Naive B cell (primary cell): ENCODE measurements around the gene ZNF511. TPM values are rescaled to one million over a fixed set of nuclear protein-coding genes. Genes with fewer than 3 reads are reported as not detected.

Experiments
- ATAC-seq, 2 donors: fragments of 150-1000 bp; cut with Tn5 transposase; 2 replicates each; pipeline ENCODE4 v1.10.0; 2021; ENCODE audit warnings: low read depth in 2 of 2, mild to moderate bottlenecking in 2 of 2, moderate library complexity in 2 of 2
- DNase-seq: peaks from one replicate; pipeline ENCODE4 v3.0.0; 2022
- H3K27ac Mint-ChIP-seq, 6 donors: one replicate each; pipeline ENCODE4 v1.8.0; 2020 to 2022; ENCODE audit warnings: mild to moderate bottlenecking in 6 of 6, mixed read lengths in 6 of 6, moderate library complexity in 5 of 6, inconsistent platforms in 2 of 6
- H3K27me3 Mint-ChIP-seq, 3 donors: one replicate each; pipeline ENCODE4 v1.8.0; 2021 to 2022; ENCODE audit warnings: mixed read lengths in 3 of 3, mild to moderate bottlenecking in 1 of 3
- H3K36me3 Mint-ChIP-seq, 2 donors: one replicate each; pipeline ENCODE4 v1.8.0; 2020 to 2022; ENCODE audit warnings: mixed read lengths in 2 of 2, inconsistent platforms in 1 of 2, mild to moderate bottlenecking in 1 of 2
- H3K4me1 Mint-ChIP-seq, 3 donors: one replicate each; pipeline ENCODE4 v1.8.0; 2020 to 2022; ENCODE audit warnings: mixed read lengths in 3 of 3, inconsistent platforms in 1 of 3, mild to moderate bottlenecking in 1 of 3, moderate library complexity in 1 of 3
- H3K4me3 Mint-ChIP-seq, 8 donors: one replicate each; pipeline ENCODE4 v1.8.0; 2020 to 2022; ENCODE audit warnings: mild to moderate bottlenecking in 8 of 8, mixed read lengths in 8 of 8, moderate library complexity in 8 of 8, inconsistent platforms in 2 of 8
- H3K9me3 Mint-ChIP-seq, 7 donors: one replicate each; pipeline ENCODE4 v1.8.0; 2020 to 2022; ENCODE audit warnings: mixed read lengths in 7 of 7, mild to moderate bottlenecking in 5 of 7, inconsistent platforms in 2 of 7, moderate library complexity in 1 of 7
- polyA plus RNA-seq, 6 donors: library from polyadenylated mRNA; unstranded; fragments of 300-500 nt; fragmentation: Illumina TruSeq; gene quantifications; one replicate each; pipeline ENCODE4 v1.2.3, GENCODE V29; 2021; ENCODE audit warnings: low read depth in 6 of 6

Gene ZNF511
- polyA plus RNA-seq, 6 donors from 2014 or later = 60.6 to 86.0 (median 75.6) TPM

DNA sequence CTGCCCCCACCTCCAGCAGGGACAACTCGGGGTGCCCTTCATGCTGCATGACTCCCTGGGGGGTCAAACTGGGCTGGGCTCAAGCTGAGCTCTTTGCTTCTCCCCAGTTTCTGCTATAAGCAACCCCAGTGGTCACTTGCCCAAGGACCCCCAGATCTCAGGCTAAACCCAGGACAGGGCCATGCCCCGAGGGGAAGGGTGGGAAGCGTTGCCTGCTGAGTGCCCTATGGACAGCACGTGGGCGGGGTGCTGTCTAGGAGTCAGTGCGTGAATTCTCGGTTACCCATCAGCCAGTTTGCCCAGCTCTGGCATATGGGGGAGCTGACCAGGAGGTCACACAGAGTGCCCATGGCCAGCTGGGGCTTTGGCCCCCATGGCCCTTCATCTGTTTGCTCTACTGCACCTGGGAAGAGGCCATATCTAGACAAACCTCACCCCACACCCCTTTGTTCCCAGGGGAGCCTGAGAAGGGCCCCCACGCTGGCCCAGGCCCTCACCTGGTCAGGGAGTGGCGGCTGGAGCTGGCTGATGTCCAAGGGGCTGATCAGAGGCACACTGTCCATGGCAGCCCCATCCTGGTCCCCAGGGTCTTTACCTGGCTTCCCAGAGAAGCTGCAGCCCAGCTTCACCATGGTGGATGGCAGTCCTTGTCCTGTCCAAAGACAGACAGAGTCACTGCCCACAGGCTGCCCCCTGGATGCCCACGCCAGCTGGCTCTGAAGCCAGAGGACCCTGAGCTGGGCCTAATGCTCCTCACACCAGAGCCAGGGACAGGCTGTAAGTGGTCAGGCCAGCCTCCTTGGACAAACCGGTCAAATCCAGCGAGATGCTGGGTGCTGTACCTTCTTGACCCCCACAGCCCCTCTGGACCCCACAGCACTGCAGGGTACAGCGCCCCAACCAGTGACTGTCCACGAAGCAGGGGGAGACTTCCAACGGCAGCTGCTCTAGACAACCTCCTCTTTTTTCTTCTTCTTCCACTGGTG, 19.9 kb downstream of the ZNF511 start:
- Mint-ChIP-seq H3K36me3 (peaks cover 0 to 14% of the 10 kb centered on the region in 2 donors), H3K27ac (peak overlapping the region in 1 of 6 donors; percentile 44), H3K4me3 (no peak overlapping the region), H3K27me3 (peaks cover 31 to 75% (median 62%) of the 10 kb centered on the region in 3 donors), H3K4me1 (peaks cover 21 to 25% (median 24%) of the 10 kb centered on the region in 3 donors), H3K9me3 (peaks cover 0 to 4% (median 0%) of the 10 kb centered on the region in 7 donors)
- ATAC-seq (no peak), DNase-seq (no peak)

DNA sequence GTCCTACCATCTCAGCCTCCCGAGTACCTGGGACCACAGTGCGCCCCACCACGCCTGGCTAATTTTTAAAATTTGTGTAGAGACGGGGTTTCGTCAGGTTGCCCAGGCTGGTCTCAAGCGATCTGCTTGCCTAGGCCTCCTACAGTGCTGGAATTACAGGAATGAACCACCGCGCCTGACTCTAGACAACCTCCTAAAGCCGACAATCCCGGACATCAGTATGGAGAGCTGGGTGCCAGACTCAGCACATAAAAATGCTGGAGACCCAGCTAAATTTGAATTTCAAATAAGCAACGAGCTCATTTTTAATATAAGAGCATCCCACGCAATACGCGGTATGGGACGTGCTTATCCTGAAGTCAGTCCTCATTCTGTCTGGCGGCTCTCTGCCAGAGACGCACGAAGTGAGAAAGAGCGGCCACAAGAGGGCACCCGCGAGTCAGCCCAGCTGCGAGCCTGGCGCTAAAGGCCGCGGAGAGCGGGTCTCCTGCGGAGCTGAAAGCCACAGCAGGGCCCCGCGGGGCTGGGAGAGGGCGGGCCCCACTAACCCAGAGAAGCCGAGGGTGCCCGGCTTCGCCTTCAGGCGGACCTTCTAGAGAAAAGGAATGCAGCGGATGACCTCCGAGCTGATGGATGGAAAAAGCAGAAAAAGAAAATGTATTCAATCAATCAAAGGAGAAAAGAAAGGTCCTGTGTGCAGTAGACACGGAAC, 20.9 kb downstream of the ZNF511 start:
- H3K4me1 Mint-ChIP-seq = peaks cover 21 to 27% (median 25%) of the 10 kb centered on the region in 3 donors
- peaks cover 31 to 77% (median 62%) of the 10 kb centered on the region in 3 donors for H3K27me3 Mint-ChIP-seq
- H3K4me3 Mint-ChIP-seq = peak overlapping the region; percentile 8 to 83 (median 65)
- peaks cover 0 to 14% of the 10 kb centered on the region in 2 donors for H3K36me3 Mint-ChIP-seq
- H3K9me3 Mint-ChIP-seq = peaks cover 0 to 4% (median 0%) of the 10 kb centered on the region in 7 donors
- ATAC-seq (peak; percentile 88 to 92), DNase-seq (peak; percentile 81)
- peak overlapping the region in 3 of 6 donors; percentile 11 to 47 (median 44) for H3K27ac Mint-ChIP-seq

DNA sequence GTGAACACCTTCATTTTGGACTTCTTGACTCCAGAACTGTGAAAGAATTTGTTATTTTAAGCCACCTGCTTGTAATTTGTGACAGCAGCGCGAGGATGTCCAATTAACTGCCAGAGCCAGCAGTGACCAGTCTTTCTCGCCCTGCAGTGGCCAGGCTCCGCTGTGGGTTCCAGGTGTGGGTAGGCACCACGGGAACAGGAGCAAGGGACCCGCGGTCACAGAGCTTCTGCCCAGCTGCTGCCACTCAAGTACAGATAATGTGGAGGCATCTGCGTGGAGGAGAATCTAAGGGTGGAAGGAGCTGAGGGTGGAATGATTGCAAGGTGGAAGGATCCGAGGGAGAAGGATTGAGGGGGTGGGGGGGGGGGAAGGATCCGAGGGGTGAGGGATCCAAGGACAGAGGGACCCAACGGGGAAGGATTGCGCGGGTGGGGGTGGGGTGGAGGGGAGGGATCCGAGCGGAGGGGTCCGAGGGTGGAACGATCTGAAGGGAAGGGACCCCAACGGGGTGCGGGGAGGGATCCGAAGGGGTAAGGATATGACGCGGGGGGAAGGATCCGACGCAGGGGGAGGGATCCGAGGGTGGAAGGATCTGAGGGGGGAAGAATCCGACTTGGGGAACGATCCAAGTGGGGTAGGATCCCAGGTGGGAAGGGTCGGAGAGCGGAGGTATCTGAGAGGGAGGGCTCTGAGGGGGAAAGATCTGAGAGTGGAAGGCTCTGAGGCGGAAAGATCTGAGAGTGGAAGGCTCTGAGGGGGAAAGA, 24.4 kb downstream of the ZNF511 start:
- Mint-ChIP-seq H3K27me3 (peaks cover 15 to 50% (median 30%) of the 10 kb centered on the region in 3 donors), H3K4me1 (peaks cover 13 to 20% (median 15%) of the 10 kb centered on the region in 3 donors), H3K36me3 (peaks cover 0 to 14% of the 10 kb centered on the region in 2 donors), H3K4me3 (peak overlapping the region in 2 of 8 donors; percentile 42 to 74), H3K9me3 (peaks cover 0 to 4% (median 0%) of the 10 kb centered on the region in 7 donors), H3K27ac (peak overlapping the region in 2 of 6 donors; percentile 36 to 77)
- no peak for DNase-seq
- no peak for ATAC-seq

DNA sequence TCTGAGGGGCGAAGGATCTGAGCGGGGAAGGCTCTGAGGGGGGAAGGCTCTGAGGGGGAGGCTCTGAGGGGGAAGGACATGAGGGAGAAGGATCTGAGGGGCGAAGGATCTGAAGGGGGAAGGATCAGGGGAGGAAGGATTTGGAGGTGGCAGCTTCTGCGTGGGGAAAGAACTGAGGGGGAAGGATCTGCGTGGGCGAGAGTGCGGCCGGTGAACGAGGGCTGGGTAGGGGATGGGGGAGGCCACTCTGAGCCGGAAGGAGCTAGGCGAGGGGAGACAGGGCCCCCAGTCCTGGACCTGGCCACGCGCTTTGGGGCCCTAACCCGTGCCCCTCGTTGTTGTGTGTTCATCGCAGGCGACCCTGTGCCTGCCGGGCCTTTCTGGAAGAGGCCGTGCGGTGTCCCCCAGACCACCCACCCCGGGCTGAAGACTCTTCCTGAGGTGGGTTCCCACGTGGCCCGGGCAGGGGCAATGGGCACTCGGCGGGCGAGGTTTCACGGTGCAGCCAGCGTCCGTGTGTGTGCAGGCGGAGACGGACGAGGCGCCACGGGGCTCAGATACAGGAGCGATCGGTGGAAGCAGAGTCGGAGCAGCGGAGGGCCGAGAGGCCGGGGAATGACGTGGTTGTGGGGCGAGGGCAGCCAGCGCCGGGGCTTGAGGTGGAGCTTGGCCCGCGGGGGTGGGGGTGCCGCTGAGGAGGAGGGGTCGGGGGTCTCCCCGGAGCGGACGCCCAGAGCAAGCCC, 26.0 kb downstream of the ZNF511 start:
- Mint-ChIP-seq H3K4me3 (peak overlapping the region in 7 of 8 donors; percentile 20 to 85 (median 68)), H3K36me3 (peaks cover 0 to 14% of the 10 kb centered on the region in 2 donors), H3K9me3 (peaks cover 0 to 4% (median 0%) of the 10 kb centered on the region in 7 donors), H3K27ac (peak overlapping the region; percentile 8 to 86 (median 64)), H3K4me1 (peaks cover 7 to 19% (median 10%) of the 10 kb centered on the region in 3 donors), H3K27me3 (peaks cover 10 to 37% (median 21%) of the 10 kb centered on the region in 3 donors)
- DNase-seq (no peak), ATAC-seq (peak; percentile 9 to 23)

DNA sequence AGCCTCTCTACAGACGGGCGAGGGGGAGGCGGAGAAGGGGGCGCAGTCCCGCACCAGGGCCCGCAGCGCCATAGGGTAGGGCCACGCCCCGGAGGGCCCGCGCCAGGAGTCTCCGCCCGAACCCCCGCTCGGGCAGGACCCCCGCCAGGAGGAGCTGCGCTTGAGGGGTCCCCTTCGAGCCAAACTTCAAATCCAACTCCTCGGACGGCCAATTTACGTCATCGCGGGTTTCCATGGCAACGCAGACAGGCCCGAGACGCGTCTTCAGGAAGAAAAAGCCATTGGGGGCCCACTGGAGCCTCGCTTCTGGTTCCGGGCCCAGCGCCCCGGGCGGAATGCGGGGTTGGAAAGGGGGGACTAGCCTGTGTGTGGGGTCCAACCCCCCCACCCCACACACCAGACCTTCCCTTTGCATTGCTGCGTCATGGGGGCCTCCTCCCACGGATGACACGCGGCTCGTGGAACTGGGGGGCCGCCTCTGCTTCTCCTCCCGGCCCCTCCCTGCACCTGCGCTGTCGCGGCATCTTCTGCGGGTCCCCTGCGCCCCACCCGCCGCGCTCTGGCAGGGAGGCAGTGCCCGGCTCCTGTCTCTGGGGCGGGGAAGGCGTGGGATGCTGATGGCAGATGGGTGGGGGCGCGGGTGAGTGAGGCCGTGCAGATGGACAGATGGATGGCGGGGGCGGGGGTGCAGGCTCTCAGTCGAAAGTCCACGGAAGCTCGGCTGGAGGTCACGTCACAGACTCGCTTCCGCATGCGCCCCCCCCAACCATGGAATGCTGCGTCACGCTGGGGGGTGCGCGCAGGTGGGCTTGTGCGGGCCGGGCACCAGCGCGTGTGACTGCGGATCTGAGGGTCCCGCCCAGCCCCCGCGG, 26.8 kb downstream of the ZNF511 start:
- H3K27me3 Mint-ChIP-seq = peaks cover 9 to 33% (median 21%) of the 10 kb centered on the region in 3 donors
- H3K36me3 Mint-ChIP-seq = peaks cover 0 to 14% of the 10 kb centered on the region in 2 donors
- H3K27ac Mint-ChIP-seq = peak overlapping the region in 4 of 6 donors; percentile 65 to 88 (median 76)
- H3K4me3 Mint-ChIP-seq = peak overlapping the region in 7 of 8 donors; percentile 62 to 85 (median 68)
- peaks cover 0 to 4% (median 0%) of the 10 kb centered on the region in 7 donors for H3K9me3 Mint-ChIP-seq
- DNase-seq (peak; percentile 79), ATAC-seq (peak; percentile 56 to 58)
- peaks cover 4 to 15% (median 6%) of the 10 kb centered on the region in 3 donors for H3K4me1 Mint-ChIP-seq

DNA sequence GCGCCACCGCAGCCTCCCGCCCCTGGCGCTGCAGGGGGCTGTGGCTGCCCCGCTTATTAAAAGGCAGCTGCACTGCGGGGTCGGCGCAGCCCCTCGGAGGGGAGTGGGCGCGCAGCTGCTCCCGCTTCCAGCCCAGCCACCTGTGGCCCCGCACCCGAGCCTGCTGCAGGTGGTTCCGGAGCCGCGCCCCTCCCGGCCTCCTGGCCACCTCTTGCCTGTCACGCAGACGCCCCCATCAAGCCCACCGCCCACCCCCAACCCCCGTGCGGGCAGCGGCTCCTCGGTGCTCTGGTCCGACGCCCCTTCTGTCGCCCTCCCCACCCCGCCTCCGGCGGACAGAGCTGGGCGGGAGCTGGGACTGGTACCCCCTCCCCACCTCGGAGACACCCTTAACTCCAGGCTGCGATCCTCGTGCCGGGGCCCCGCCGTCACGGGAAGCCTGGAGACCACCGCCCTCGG, 27.4 kb downstream of the ZNF511 start:
- Mint-ChIP-seq H3K4me3 (peak overlapping the region in 2 of 8 donors; percentile 41 to 60), H3K36me3 (peaks cover 0 to 14% of the 10 kb centered on the region in 2 donors), H3K4me1 (peaks cover 2 to 15% (median 6%) of the 10 kb centered on the region in 3 donors), H3K27me3 (peaks cover 13 to 34% (median 21%) of the 10 kb centered on the region in 3 donors), H3K9me3 (peaks cover 0 to 4% (median 0%) of the 10 kb centered on the region in 7 donors), H3K27ac (no peak overlapping the region)
- no peak for DNase-seq
- no peak for ATAC-seq

DNA sequence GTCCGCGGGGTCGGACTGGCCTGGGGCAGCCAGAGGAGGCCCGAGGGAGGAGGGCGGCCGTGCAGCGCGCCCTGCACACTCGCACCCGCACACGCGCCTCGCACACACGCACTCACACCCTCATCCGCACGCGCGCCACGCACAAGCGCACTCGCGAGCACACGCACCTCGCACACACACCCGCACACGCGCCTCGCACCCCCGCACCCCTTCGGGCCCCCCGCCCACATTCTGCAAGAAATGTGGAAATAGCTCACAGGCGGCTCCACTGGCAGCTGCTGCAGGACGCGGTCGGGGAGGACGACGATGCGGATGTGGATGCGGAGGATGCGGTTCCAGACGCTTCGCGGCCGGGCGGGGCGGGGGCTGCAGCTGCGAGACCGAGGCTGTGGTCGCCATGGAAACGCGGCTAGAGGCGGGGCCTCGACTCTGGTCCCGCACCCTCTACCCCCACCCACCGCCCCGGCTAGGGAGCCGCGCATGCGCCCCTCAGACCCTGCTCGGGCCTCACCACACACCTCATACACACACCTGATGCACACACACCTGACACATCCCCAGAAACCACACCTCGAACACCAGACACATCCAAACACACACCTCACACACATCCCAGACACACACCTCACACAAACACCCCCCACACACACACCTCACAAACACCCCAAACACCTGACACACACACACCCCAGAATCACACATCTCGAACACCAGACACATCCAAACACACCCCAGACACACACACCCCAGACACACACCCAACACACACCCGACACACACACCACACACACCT, 28.1 kb downstream of the ZNF511 start, which contains the start of gene CALY:
Gene CALY, minus strand, starts transcription at position 320 of the 793 bp plus-strand sequence. CDS start 7,907 bp downstream, outside the sequence.
- ATAC-seq = peak; percentile 55 to 64
- peaks cover 0 to 4% (median 0%) of the 10 kb centered on the region in 7 donors for H3K9me3 Mint-ChIP-seq
- peak within 1 kb of the TSS in 5 of 6 donors; percentile 49 to 96 (median 74) for H3K27ac Mint-ChIP-seq
- peak within 1 kb of the TSS in 7 of 8 donors; percentile 60 to 85 (median 68) for H3K4me3 Mint-ChIP-seq
- DNase-seq = peak; percentile 81
- H3K27me3 Mint-ChIP-seq = peaks cover 19 to 36% (median 25%) of the 10 kb centered on the region in 3 donors
- peaks cover 0 to 14% of the 10 kb centered on the region in 2 donors for H3K36me3 Mint-ChIP-seq
- peaks cover 2 to 15% (median 6%) of the 10 kb centered on the region in 3 donors for H3K4me1 Mint-ChIP-seq

DNA sequence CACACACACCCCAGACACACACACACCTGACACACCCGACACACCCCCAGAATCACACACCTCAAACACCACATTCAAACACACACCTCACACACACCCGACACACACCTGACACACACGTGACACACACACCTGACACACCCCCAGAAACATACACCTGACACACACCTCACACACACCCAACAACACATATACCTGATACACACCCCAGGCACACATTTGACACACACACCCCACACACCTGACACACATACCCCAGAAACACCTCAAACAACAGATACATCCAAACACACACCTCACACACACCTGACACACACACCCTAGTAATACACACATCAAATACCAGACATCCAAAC, 28.6 kb downstream of the ZNF511 start:
- peaks cover 0 to 13% of the 10 kb centered on the region in 2 donors for H3K36me3 Mint-ChIP-seq
- H3K27me3 Mint-ChIP-seq = peaks cover 18 to 35% (median 25%) of the 10 kb centered on the region in 3 donors
- peaks cover 0 to 5% (median 0%) of the 10 kb centered on the region in 7 donors for H3K9me3 Mint-ChIP-seq
- no peak for ATAC-seq
- H3K4me1 Mint-ChIP-seq = peaks cover 2 to 15% (median 6%) of the 10 kb centered on the region in 3 donors
- no peak overlapping the region for H3K4me3 Mint-ChIP-seq
- H3K27ac Mint-ChIP-seq = no peak overlapping the region
- no peak for DNase-seq

DNA sequence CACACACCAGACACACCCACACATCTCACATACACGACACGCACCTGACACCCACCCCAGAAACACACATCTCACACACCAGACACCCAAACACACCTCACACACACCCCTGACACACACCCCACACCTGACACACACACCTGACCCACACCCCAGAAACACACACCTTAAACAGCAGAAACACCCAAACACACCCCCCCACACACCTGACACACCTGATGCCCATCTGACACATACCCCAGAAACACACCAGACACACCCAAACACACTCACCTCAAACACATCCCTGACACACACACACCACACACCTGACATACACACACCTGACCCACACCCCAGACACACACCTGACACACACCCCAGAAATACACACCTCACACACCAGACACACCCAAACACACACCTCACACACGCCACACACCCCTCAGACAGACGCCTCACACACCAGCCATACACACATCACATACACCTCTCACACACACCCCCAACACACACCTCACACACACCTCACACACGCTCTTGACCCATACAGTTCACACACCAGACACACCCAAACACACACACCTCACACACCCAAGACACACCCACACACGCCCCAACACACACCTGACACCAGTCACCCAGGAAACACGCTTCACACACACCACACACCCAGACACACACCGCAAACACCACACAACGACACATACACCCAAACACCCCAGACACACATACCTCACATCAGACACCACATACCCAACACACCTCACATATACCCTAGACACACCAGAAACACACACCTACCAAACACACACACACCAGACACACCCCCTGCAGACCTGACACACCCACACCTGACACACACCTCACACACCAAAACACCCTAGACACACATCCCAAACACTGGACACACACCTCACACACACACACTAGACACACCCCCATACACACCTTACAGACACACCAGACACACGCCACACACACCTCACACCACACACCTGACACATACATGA, 29.7 kb downstream of the ZNF511 start:
- Mint-ChIP-seq H3K9me3 (peaks cover 0 to 4% (median 0%) of the 10 kb centered on the region in 7 donors), H3K27ac (no peak overlapping the region), H3K4me3 (no peak overlapping the region), H3K36me3 (peaks cover 0 to 3% of the 10 kb centered on the region in 2 donors), H3K4me1 (peaks cover 1 to 9% (median 6%) of the 10 kb centered on the region in 3 donors), H3K27me3 (peaks cover 19 to 30% (median 20%) of the 10 kb centered on the region in 3 donors)
- no peak for DNase-seq
- no peak for ATAC-seq
